DND-41 (cell line): ENCODE results near the gene TSPAN9.

ENCODE experiments used
- CTCF ChIP-seq: IDR thresholded peaks from 2 replicates; pipeline ENCODE4 v1.5.1; 2012; ENCODE audit warnings: borderline replicate concordance, low read length, moderate library complexity, mild to moderate bottlenecking; ENCODE audit not compliant: poor library complexity, severe bottlenecking; ENCODE audit errors: extremely low read depth
- EZH2 ChIP-seq: IDR thresholded peaks from 3 replicates; pipeline ENCODE4 v1.6.1; 2012; ENCODE audit warnings: borderline replicate concordance, low read depth, mild to moderate bottlenecking, moderate library complexity, low read length, inconsistent platforms; ENCODE audit not compliant: severe bottlenecking

- TF ChIP-seq CTCF (no peak), EZH2 (no peak)
These were observed 202.7 kb downstream of the TSPAN9 start for GRCh38 chr12:3279832-3280231.
